ENCODE results near the gene CIP2A.
A peak's percentile ranks its signal among the peaks of the same experiment; 100 is the strongest.

CIP2A gene

DNA sequence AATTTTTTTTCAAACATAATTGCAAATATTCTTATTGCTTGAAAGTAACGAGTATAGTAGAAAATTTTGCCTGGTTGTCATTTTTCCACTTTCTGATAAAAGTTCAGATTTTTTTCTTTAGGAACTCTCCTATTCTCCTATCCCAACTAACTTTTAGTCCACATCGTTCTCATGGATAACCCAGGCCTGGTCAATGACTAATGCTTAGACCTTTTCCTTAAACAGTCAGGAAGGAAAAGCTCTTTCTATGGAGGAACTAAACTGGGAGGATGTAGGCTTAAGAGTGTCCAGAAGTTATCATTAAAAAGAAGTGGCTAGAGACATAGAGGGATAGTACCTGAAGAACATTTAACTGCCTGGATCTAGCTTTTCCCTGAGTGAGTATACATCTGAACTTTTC is 26.7 kb downstream of the CIP2A start:
- DNase-seq (ENCODE audit: low spot score): no peak

DNA sequence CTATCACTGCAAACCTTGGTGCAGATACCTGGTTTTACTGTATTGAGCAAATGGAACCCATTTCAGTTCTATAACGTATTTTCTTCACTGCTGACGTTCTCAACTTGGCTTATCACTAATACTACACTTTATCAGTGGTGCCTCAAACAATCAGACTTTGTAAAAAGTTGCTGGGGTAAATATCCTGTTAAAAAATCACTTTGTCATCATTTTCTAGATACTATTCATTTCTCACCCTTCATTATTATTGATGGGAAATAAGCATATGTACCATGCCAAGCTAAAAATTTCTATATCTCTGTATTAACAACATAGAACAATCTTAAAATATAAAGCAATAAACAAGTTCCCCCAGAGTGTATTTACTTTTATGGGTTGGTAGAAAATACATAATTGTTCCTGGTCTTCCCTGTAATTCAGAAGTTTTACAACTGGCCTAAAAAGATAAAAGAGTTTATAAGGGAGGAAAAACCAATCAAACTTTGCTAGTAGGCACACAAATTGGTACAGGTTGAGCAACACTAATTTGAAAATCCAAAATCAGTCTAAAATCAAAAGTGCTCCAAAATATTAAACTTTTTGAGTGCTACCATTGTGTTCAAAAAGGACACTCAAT is 33.2 kb downstream of the CIP2A start:
- DNase-seq (ENCODE audit: low spot score): no peak

DNA sequence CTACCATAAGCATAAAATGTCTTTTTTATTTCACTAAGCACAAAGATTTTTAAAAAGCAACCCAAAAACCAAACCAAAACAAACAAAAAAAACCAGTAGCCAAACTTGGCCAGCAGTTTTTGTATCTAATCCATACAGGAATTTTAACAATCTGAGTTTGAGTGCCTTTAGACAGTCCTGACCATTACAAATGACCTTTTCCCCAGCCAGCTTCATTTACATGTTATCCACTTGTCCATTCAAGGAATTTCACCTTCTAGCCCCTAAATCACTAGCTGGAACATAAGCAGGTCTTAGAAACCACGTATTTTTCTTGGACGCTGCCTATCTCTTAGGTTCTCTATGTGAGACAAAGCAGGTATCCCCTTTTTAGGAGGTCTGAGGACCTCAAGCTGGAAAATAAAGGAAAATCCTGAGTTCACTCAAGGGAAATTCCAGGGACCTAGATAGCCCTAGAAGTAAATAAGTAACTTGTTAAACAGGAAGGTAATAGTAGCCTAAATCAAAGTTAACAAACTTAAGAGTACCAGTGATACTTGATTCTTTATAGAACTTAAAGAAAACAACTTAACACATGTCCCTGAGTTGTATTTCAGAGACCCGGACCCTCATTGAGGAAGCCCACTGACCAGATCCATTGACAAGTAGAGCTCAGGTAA is 34.2 kb downstream of the CIP2A start:
- peak; percentile 3 for DNase-seq (ENCODE audit: low spot score)

DNA sequence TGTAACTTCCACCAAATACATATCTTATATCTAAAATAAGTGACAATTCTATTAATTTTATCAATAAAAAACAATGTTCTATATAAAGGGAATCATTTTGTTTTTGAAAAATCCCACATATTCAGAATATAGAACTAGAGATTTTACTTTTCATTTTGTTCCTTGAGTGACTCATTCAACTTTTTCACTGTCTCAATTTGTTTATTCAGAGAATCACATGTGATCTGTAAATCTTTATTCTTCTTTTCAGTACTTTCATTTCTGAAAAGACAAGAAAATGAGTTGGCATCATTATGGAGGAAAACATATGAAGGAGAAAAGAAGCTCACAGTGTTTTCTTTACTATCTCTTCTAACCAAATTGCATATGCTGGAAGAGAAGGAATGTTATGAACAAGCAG is 35.0 kb downstream of the CIP2A start:
- no peak for DNase-seq (ENCODE audit: low spot score)

DNA sequence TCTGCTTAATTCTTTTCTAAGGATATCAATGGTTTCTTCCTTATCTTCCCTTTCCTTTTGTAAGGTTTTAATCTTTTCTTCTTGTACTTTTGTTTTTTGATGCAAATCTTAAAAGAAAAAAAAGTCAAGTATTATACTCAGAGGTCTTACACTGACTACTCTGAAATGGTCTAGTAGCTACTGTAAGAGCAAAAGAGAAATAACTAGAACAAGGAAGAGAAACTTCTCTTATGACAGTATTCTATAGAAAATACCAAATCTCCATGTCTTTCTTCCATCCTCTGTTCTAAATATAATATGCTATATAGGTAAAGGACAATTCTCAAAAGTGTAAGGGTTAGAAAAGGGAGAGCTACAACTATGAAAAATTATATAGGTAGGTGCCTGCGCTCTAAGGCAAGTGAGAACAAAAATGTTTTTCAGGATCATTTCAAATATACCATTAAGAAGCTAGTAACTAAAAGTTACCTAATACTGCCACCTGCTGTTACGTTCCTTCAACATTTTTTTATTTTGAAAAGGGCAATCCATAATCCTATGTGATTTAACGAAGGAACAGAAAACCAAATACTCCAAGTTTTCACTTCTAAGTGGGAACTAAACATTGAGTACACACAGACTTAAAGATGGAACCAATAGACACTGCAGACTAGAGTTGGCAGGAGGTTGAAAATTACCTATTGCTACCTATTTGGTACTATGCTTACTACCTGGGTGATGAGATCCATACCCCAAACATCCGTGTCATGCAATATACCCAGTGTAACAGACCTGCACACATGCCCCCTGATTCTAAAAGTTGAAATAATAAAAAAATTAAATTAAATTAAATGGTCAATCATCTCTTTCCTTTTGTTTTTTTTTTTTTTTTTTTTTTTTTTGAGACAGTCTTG is 36.7 kb downstream of the CIP2A start:
- DNase-seq (ENCODE audit: low spot score): no peak

DNA sequence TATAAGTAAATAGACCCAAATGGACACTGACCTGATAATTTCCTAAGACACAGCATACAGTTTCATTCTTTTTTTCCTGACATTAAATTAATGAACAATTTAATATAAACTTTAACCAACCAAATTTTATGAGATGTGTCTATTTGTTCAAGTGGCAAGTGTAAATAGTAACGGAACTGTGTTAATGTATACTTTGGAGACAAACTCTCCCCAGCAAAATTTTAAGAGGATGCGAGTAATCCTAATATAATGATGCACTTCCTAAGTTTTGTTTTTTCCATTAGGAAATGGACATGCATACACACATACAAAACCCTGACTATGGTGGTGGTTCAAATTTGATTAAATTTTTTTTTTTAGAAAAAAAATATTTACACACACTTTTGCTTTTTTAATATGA is 40.4 kb downstream of the CIP2A start:
- DNase-seq (ENCODE audit: low spot score): no peak

DNA sequence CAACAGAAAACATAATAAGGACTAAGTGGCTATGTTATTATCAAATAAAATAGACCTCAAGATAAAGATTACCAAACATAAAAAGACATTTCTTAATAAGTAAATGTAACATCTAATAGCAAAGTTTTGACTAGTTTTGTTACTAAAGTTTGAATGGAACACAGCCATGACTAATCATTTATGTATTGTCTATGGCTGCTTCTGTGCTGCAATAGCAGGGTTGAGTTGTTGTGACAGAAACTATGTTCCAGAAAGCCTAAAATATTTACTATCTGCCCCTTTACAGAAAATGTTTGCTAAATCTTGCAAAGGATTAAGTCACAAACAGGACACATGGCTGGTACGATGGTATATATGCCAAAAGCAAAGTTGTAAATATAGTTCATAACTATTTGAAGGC is 40.9 kb downstream of the CIP2A start:
- DNase-seq (ENCODE audit: low spot score): no peak

DNA sequence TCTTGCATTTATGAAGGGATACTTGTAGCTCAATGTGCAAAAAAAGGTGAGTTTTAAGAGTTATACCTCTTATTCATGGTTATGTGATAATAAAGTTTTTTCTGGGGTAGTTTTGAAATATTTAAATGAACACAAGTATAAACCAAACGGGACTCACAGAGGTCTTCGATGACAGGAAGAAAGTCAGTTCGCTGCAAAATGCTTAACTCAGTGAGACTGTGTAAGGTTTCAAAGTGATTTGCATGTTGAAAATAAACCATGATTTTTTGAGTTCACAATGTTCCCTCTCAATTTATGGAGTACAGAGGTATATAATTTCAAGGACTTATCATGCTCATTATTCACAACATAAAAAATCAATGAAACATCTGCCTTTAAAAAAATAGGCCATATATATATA is 42.5 kb downstream of the CIP2A start:
- DNase-seq (ENCODE audit: low spot score): no peak

DNA sequence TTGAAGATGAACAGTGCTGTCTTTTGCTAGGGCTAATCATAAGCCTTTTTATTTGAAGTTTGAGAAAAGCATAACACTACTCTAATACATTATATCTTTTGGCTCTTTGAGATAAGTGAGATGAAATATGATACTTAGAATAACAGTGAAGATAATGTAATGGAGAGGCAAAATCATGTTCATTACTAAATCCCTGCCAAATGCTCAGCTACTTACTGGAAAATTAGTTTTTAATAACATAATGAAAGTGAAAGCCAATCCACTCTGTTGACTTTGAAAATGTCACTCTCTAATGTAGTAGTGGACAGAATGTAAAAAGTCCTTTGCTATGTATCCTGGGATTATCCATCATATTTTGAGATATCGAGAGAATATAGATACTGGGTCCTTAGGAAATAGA is 43.0 kb downstream of the CIP2A start:
- DNase-seq (ENCODE audit: low spot score): no peak

DNA sequence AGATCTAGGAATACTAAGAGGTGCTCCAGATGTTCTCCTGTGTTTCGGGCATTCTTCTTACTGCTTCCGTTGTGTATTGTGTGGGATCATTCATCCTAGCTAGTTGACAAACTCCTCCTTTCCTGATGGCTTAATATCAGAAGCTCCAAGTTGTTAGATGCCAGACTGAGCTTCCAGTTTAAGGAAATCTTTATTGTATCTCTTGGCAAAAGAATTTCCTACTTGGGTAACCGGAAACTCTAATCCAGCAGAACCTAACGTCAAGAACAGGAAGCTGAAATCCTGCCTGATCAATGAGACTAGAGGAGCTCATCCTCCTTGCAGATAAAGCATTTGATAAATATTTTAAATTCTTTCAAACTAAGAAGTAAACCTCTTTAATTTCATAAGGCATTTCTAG is 51.2 kb downstream of the CIP2A start:
- no peak for DNase-seq (ENCODE audit: low spot score)

DNA sequence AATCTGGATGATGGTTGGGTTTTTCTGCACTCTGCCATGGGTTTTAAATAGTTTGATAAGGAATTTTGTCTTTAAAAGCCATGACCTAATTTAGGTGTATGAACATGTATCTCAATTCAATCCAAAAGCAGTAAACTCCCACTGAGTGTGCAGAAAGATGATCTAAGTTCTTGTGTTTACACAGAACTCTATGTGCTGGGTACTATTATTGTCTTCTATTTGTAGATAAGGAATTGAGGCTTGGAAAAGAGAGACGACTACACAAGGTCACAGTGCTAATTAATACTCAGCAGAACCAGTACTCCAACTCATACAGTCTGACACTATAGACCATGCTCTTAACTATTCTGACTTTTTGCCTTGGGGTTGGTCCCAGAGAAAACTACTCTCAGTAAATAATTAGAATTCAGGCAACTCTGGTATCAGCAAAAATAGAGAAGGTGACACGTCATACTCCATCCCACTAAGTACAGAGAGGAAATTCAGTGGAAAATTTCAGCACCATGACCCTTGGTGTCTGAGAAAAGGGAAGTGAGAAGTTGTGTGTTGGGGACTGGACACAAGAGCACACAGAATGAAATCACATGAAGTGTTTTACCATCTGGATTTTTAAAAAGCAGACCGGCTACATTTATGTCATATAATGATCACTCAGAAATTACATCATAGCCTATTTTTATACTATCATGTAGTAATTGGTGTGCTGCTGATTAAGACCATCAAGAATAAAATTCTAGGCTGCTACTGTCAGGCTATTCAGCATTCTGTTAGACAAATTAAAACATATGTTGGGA is 60.6 kb downstream of the CIP2A start:
- DNase-seq (ENCODE audit: low spot score): no peak

DNA sequence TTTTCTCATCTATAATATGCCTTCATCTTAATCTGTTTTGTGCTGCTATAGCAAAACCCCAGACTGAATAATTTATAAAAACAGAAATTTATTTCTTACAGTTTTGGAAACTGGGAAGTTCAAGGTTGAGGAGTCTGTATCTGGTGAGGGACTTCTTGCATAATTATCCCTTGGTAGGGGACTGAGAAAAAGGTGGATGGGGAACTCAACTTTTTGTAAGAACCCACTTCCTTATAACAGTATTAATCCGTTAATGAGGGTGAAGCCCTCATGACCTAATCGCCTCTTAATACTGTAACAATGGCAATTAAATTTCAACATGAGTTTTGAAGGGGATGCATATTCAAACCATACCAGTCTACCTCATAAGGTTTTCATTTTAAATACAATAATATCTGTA is 61.4 kb downstream of the CIP2A start:
- DNase-seq (ENCODE audit: low spot score): no peak

DNA sequence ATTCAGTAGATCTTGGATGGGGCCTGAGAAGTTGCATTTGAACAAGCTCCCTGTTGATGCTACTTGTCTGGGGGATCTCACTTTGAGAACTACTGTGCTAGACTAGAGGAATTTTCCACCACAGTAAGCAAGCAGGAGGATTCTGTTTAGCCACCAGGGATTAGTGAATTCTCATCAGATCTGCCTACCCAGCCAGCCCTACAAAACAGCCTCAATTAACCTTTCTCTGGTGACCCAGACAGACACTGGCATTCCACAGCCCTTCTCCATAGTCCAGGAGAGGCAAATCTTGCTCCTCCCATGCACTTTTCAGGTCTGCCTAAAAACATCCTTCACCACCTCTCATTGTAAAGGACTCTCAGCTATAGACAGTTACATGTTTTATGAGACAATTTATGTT is 62.1 kb downstream of the CIP2A start:
- no peak for DNase-seq (ENCODE audit: low spot score)

DNA sequence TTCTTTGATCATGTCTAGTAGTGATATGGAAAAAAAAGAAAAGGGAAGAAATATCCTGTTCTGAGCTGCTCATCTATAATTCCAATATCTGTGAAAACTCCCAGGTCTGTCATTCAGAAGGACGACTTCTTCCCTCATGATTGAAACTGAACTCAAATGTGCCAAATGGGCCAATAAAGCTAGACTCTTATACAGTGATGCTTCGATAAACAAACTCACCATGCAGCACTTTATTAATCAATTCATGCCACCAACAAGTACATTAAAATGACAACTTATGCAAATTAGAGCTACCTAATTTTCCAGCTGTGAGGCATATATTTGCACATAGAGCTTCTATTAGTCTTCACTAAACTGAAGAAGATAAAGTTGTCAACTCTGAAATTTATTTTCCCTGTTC is 63.3 kb downstream of the CIP2A start:
- DNase-seq (ENCODE audit: low spot score): no peak

DNA sequence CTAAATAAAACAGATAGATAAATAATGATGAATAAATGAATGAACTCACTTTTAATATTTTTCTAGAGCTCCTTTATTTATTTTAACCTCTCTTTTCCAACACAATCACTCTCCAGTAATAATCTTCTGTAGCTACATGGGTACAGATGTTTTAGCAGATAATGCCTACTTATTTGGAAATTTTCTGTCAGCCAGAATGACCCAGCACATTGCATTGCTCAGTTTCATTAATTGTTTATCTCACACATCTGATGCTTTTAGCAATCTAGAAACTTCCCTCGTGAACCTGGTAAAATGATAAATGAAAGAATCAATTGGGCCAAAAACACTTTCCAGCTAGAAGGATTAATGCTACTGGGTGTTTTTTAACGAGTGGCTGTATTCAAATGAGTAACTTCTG is 64.0 kb downstream of the CIP2A start:
- DNase-seq (ENCODE audit: low spot score): no peak

DNA sequence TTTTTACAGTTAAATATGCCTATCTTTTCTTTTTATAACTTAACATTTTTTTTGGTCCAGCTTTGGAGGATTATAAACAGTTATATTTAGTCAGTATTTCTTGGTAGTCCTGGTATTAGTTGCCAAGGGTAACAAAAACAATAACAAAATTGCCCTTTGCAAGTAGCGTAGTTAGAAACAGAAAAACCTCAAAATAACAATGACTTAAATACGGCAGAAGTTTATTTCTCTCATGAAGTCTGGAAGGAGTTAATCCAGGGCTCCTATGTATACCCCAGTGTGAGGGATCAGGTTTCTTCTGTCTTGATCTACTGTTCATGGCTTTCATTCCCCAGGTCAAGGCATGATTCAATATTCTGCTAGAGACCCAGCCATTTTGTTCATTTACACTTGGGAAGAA is 64.7 kb downstream of the CIP2A start:
- no peak for DNase-seq (ENCODE audit: low spot score)

DNA sequence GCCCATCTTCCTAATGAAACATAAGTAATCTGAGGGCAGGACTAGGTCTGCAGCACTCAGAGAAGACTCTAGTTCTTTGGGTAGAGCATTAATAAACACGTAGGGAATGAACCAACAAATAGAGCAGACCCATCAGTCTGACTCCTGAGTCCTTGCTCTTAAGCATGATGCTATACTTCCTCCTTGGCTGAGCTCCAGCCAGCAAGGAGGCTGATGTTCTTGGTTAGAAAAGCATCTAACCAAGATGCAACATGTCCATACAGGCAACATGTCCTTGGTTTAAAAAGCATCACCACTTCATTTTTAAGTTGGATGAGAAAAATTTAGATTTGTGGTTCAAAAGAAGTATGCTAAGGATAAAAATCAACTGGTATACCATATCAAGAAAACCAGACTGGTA is 70.3 kb downstream of the CIP2A start:
- DNase-seq (ENCODE audit: low spot score): no peak

DNA sequence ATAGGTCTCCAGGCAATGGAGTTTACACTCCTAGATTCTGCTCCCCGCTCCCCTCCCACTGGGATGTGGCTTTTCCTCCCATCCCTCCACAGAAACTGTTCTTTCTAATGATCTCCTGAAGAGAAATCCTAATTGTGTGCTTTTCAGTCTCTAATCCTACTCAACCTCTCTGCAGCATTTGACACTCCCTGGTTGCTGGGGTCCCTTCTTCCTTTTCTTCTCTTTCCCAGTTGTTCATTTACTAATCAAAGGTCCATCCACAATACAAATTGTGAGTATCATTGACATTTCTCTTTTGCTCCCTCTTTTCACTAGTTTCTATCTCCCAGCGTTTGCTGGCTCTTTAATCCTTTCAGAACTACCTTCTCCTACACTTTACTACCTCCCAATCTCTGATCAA is 72.4 kb downstream of the CIP2A start:
- no peak for DNase-seq (ENCODE audit: low spot score)

DNA sequence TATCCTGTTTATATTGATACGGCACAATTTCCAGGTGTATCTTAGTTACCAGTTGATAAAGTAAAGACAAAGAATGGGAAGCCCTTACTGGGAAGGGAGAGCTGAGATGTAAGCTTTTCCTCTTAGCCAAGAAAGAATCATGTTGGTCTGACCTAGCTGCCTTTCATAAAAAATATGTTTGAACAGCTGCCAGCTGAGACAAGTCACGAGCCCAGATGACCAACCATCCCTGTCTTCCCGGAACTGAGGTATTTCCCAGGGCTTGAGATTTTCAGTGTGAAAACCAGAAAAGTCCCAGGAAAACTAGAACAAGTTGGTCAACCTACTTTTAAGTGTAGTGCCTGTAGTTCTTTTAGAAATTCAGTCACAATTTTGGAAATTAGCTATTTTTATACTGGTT is 75.3 kb downstream of the CIP2A start:
- DNase-seq (ENCODE audit: low spot score): no peak

DNA sequence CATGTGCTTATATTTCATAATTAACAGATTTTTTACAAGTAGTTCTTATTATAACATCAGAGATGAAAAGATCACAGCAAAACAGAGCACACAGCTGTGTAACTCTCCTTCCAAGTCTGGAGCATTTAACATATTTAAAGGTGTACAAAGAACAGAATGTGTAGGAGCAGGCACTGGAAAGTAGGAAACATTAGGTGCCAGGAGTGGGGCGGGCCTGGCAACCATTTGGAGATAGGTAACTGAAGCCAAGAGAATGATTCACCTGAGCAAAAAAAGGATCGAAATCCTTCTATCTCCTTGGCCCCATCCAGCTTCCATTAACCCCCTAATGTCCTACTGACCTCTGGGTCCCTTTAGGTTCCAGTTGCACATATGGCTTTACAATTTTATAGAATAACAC is 76.6 kb downstream of the CIP2A start:
- DNase-seq (ENCODE audit: low spot score): no peak

DNA sequence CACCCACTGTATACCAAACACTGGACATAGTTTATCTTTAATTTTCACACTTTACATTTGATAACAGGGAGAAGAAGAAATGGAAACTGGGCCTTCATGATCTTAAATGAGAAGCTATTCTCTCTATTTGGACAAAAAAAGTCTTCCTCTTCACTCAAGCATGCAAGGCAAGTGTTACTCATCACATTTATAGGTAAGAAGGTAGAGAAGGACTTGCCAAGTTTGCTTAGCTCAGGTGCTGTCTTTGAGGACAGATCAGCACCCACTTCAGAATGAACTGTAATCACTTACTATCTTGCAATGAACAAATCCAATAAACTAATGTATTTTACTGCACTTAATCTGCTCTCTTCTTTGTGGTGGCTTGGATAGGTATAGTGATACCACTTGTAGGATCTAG is 77.7 kb downstream of the CIP2A start:
- no peak for DNase-seq (ENCODE audit: low spot score)

DNA sequence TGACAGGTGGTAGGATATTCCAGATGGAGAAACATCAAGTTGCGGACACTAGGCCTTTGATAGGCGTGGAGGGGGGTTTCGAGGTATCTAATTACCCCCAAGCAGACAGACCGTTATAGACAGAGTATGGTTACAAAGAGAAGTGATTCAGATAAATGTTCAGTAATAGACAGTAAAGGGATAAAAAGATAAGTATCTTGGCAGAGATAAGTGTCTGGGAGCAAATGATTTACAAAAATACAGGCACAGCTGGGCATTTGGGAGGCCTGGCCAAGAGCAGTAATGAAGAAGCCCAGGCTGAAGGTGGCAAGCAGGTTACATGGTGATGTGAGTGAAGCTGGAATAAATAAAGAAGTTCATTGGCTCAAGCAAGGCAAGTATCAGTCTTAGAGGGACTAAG is 78.2 kb downstream of the CIP2A start:
- no peak for DNase-seq (ENCODE audit: low spot score)

DNA sequence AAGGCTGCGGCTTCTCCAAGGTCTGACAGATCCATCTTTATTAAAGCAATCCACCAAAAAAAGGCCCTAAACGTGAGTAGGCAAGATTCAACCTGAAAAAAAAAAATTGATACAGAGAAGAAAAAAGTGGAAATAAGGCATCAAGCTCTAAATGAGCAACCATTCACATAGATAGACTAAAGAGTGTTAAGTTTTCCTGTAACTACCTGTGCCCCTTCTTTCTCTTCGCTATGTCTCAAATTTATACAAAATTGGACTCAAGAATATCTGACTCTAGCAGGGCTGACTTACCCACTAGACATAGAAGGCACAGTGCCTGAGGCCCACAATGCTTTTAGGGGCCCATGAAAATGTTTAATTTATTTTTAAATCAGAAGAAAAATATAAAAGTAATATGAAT is 78.7 kb downstream of the CIP2A start, which contains the start of gene MYH15:
Gene MYH15, minus strand, starts transcription at position 101 of the 400 bp plus-strand sequence. Its CDS starts 66 bp downstream, at position 35.
- DNase-seq (ENCODE audit: low spot score): no peak
